Stimulated activated CD4-positive, alpha-beta T cell treated with anti-CD3 and anti-CD28 coated beads, Interleukin-15, amount 100 ng/mL, for 48 hours (primary cell): Measurements from ENCODE around the gene APBB1.

ENCODE experiments used
- DNase-seq, 2 donors: peaks; one replicate each; pipeline ENCODE4 v3.0.0-alpha.2; 2020; ENCODE audit warnings: low read depth in 2 of 2

Gene APBB1

GRCh38 chr11:6351782-6352382 lies 67.0 kb downstream of the APBB1 start:
- DNase-seq: peak in 1 of 2 donors; percentile 5

- DNase-seq: no peak
Measured at GRCh38 chr11:6350486-6350885, 68.4 kb downstream of the APBB1 start.

- no peak for DNase-seq
Measured at GRCh38 chr11:6350043-6350442, 68.9 kb downstream of the APBB1 start.

- no peak for DNase-seq
Measured at GRCh38 chr11:6345366-6345765, 73.5 kb downstream of the APBB1 start.
